Activated T-cell treated with anti-CD3 and anti-CD28 coated beads for 48 hours (primary cell): ENCODE measurements around the gene PCSK2.

Experiments
- DNase-seq: peaks from one replicate; pipeline ENCODE4 v3.0.0-alpha.2; 2020; ENCODE audit warnings: low read depth

The PCSK2 gene

DNA sequence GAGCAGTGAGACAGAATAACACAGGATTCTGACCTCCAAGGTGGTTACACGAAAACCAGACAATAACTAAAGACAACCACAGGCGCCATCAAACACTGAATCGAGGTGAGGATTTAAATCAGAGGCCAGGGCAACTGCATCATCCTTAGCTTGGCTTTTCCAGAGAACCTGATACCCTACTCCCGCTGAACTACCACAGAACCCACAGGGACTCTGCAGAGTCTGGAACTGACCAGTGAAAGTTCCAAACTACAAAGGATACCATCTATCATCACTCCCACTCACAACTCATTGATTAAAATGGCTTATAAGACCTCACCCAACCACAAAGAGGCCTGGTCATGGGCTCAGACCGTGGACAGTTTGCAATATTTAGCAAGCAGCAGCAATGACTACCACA, 219.3 kb downstream of the PCSK2 start:
- DNase-seq, result no peak

DNA sequence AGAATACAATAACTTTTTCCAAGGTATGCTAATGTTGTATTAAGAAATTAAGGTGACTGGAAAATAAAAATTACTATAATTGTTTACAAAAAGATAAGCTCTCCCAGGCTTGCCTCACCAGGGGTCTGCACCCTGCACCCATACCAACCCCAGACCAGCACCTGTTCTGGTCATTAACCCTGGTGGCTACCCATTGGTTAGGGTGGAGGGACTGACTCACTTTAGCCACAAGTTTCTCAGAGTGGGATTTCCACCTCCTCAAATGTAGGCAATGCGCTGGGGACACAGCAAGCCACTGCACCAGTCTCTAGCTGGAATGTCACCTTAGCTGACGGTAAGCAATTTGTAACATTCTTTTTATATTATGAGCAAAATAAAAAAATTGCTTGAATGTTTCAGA, 221.2 kb downstream of the PCSK2 start:
- no peak for DNase-seq

DNA sequence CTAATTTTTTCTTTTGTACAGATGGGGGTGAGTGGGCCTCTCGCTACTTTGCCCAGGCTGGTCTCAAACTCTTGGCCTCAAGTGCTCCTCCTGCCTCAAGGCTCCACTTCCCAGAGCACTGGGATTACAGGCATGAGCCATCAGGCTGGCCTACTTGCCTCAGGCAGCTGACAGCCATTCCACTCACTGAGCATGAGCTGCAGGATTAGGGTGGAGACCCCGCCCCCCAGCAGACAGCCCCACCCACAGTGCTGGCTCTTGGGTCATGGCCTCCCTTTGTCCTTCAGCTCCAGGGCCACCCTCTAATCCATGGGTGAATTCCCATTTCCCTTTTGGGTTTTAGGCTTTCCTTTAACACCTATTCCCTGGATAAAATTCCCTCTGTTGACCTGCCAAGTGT, 222.2 kb downstream of the PCSK2 start:
- no peak for DNase-seq

DNA sequence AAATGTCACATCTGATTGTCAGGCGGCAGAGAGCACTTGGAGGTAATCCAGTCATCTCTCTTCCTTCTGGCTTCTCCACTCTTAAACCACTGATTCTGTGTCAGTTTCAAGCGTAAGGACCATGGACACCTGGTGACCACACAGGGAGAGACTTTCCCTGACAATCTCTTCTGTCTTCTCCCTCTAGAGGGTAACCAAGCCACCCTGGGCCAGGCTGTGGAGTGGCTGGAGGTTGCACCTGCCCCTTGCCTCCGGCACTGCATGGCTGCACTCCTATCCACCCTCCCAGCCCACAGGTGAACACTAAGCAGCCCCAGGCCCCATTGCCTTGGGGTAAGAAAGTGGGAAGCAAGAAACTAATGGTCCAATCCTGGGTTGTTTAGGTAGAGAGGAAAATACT, 225.6 kb downstream of the PCSK2 start:
- DNase-seq, result no peak

DNA sequence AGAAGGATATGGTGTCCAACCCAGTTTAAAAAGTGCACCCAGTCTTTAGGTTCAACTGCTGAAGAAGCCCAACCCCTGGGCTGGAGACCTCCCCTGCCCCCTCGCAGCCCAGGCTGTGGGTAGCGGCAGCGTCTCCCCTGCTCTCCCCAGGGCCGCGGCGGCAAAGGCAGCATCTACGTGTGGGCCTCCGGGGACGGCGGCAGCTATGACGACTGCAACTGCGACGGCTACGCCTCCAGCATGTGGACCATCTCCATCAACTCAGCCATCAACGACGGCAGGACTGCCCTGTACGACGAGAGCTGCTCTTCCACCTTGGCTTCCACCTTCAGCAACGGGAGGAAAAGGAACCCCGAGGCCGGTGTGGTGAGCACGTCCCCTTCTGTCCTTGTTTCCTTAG, 226.8 kb downstream of the PCSK2 start:
- DNase-seq, result no peak

DNA sequence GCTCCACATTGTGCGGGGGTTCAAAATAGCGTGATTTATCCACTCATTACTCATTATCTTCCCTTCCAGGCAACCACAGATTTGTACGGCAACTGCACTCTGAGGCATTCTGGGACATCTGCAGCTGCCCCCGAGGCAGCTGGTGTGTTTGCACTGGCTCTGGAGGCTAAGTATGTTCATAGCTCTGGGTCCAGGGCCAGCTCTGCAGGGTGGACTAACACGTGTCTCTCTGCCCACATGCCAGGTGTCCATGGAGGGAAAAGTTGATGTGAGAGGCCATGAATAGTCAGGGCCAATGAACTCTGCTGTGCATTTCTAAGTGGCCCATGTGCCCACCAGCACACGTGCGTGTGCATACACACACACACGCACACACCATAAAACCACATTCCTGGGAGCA, 229.4 kb downstream of the PCSK2 start:
- no peak for DNase-seq

DNA sequence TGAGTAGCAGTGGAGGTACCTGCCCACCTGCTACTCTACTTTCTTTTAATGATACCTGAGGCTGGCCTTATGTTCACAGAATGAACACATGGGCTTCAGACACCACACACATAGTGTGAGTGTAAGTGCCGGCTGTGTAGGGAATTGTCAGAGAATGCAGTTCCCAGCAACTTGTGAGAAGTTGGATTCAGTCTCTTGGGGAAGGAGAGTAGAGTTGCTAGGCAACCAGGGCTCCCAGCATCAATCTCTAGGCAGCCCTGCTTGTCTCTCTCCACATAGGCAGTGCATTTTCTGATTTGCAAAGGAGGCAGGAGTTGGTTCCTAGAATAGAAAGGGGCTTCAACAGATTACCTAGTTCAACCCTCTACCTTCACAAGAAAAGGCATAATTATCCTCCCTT, 230.2 kb downstream of the PCSK2 start:
- no peak for DNase-seq

DNA sequence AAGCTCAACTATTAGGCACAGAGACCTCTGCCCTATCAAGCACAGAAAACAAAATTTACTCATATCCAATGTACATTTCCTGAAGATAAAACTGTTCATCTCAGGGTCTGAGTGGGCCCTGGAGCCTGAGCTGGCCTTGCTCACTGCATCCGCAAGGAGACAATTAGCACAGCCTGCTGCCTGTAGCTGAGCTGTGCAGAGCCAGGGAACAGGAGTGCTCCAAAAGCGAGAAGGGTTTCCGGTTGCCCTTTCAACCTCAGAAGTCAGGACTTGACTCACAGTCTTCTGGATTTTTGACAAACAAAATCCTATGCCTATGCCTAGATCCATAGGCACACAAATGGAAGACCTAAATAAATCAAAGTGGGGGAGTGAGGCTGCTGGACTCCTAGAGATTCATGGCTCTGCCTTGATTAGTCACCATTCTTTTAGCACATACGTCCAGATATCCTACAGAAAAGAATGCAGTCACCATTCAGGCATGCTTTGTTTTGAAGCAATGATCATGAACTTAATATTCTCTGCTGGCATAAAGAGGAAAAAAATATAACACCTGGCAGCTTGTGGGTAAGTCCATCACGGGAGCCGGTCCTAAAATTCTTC, 230.8 kb downstream of the PCSK2 start:
- DNase-seq, result no peak

DNA sequence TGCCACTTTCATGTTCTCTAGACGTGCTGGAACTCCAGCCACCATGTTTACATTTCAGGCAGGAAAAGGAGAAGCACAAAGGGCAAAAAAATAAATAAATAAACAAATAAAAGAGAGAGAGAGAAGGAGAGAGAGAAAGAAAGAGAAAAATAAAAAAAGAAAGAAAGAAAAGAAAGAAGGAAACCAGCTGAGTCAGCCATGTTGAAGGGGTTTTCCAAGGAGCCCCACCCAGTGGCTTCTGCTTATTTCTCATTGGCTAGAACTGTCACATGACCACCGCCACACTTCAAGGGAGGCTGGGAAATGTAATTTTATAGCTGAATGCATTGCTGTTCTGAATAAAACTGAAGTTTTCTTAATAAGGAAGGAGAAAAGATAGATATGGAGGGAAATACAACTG, 233.3 kb downstream of the PCSK2 start:
- no peak for DNase-seq

DNA sequence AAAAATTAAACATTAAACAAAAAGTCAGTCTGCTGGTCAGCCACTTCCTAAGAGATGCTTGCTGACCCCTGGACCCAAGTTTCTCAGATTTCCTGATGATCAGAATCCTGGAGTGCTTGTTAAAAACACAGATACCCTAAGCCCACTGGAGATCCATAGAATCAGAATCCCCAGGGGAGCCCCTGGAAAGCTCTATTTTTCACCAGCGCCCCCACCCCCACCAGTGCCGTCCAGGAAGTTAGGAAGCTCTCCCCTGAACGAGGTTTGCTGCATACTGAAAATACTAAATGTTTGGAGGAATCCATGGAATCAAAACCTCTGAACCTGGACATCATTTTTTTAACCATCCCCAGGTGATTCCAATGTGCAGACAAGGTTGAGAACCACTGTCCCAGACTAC, 235.1 kb downstream of the PCSK2 start:
- DNase-seq, result no peak

DNA sequence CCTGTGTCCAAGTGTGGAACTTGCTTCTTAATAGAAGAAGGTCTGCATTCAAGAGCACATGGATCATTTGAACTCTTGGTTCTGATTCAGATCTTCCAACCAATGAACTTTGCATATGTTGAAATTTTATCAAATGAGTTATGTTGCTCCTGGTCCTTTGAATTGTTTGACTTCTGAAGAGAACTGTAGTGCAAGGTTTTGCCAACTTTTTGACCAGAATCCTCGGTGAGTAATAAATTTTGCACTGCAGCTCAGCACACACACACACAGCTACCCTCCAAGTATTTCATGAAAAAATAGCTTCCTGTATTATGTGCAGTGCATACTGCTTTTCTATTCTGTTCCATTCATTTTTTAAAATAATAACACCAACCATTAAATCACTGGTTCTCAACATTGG, 236.9 kb downstream of the PCSK2 start:
- DNase-seq, result no peak

DNA sequence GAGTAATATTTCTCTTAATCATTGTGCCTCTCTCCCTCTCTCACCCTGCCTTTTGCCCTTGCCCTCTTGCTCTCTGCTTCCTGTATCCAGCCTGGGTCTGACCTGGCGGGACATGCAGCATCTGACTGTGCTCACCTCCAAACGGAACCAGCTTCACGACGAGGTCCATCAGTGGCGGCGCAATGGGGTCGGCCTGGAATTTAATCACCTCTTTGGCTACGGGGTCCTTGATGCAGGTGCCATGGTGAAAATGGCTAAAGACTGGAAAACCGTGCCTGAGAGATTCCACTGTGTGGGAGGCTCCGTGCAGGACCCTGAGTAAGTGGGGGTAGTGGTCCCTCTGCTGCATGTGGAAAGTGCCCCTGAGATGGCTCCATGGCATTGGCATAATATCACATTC, 238.4 kb downstream of the PCSK2 start:
- DNase-seq, result no peak

DNA sequence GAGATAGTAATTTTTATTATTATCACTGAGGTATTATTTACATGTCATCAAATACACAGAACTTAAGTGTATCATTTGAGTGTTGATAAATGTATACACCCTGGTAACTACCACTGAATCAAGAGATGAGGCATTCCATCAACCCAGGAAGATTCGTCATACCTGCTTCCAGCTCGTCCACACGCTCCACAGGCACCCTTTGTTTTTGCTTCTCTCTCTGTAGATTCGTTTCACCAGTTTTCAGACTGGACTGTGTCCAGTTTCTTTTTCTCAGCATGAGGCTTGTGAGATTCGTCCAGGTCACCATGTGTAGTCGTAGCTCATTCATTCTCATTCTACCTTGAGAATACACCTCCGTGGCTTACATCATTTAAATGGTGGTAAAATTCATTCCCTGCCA, 239.8 kb downstream of the PCSK2 start:
- DNase-seq, result no peak

DNA sequence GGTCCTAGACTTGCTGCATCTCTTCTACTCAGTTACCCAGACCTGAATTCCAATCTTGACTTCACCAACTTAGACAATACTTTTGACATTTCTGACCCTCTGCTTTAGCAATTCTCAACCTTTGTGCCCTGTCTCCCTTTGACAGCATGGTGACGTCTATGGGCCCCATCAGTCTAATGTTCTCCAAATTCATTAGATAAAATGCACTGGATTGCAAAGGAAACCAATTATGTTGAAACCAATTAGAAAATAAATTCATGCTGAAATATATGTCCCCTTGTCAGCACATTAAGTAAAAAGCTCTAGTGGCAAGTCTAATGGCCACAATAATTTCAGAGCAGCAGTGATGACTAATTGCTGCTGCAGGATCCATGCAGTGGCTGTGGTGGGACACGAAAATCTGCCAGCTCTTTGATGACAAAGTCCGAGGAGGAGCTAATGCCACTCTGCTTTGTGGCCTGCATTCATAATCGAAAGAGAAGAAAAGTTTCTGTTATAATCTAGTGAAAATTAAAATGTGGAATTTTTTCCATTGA, 240.3 kb downstream of the PCSK2 start:
- no peak for DNase-seq

DNA sequence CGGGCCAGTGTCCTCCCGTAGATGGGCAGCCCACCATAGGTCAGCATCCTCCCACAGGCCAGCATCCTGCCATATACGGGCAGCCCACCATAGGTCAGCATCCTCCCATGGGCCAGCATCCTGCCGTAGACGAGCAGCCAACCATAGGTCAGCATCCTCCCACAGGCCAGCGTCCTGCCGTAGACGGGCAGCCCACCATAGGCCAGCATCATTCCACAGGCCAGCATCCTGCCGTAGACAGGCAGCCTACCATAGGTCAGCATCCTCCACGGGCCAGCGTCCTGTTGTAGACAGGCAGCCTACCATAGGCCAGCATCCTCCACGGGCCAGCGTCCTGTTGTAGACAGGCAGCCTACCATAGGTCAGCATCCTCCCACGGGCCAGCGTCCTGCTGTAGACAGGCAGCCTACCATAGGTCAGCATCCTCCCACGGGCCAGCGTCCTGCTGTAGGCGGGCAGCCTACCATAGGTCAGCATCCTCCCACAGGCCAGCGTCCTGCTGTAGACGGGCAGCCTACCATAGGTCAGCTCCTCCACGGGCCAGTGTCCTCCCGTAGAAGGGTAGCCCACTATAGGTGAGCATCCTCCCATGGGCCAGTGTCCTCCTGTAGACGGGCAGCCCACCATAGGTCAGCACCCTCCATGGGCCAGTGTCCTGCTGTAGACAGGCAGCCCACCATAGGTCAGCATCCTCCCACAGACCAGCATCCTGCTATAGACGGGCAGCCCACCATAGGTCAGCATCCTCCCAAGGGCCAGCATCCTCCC, 241.4 kb downstream of the PCSK2 start:
- no peak for DNase-seq

DNA sequence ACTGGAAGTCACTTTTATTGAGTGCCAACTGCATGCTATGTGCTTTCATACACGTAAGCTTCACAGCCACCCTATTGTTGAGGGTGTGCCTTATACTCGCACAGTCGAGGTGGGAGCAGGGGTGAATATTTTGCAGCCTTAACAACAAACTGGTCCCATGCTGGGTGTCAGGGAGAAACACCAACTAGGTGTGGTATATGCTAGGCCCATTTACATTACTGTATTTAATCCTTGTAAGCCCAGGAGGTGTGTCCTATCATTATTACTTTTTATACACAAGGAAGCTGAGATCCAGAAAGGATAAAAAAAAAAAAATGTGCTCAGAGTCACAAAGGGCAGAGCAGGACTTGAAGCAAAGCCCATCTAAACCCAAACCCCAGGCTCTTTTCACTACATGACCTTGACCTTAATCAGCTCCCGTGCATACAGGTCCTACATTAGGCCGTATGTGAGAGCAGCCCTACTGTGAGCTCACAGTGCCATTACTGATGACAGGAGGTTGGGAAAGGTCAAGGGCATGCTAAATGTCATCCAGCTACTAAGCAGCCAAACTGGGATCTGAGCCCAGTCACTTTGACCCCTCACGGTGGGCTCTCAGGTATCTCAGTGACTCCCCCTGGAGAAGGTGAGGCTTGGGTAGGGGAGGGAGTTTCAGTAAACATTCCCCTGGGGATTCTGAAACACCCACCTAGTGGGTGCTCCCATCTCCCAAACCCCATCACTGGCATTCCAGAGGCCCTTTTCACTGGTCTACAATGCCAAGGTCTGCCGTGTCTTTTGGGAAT, 242.6 kb downstream of the PCSK2 start:
- no peak for DNase-seq

DNA sequence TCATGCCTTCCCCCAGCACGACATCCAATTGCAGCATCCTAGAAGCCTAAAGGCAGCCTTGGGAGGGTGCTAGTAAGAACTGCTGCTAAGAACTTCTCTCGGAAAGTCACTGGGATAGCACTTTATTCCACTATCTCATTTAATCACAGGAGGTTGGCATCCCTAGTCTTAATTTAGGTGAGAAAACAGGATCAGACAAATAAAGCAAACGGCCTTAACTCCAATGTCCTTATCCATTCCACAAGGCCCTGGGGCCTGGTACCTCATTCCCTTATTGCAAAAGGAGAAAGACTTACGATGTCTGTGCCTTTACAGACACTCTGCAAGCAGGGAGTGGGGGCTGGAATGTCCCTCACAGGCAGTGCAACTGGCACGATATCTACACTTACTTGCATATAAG, 243.7 kb downstream of the PCSK2 start:
- DNase-seq, result no peak

DNA sequence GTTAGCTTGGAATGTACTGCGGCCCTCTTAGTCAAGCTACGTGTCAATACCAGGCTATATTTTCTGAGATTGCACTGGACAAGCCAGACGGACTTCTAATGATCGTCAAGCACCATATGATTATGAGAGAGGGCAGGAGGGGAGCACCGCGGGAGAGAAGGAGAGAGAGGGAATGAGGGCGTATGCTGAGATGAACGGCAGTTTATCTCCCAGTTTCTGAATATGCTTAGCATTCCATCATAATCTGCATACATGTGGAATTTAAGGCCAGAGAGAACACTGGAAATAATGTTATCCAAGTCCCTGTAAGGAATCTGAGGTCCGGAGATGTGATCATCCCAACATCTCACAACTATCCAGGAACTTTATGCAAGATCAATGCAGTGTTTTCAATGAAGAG, 244.1 kb downstream of the PCSK2 start:
- DNase-seq, result no peak

DNA sequence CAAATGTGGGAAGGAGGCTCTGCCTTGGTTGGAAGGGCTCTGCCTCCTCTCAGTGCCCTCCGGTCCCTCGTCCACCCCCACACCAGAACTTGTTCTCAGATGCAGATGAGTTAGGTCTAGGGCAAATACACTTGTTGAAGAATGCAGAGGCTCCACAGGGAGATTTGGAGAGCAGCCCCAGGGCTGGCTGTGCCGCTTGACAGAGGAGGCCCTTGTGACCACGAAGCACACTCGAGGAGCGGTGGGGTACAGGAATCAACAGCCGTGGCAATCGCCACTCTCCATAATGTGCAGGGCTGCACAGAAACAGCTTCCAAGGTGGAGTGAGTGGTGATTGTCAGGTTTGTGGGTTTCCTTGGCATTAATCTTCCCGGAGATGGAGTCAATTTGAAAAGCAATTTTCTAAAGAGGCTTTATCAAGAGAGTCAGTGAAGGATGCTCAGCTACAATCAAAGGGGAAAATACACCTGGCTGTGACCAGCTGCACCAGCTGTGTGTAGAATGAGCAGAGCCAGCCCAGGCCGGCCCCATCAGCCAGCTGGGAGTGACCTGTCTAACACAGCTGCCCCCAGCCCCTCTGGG, 244.9 kb downstream of the PCSK2 start:
- no peak for DNase-seq

DNA sequence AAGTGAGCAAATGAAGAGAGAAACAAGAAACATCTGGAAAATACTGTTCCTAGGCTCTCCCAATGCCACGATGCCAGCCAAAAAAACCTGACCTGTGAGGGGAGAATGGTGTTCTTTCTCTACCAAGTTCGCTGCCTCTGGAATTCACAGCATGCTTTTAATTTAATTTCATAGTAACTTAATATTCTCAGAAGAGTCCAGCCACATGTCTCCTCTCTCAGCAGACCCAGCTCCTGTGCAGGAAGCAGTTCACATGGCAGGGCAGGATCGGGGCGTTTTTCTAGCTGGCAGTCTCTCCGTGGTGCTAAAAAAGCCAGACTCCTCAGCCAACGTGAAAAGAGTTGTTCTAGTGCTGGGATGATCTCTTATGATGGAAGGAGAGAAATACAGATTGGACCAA, 246.8 kb downstream of the PCSK2 start:
- no peak for DNase-seq

DNA sequence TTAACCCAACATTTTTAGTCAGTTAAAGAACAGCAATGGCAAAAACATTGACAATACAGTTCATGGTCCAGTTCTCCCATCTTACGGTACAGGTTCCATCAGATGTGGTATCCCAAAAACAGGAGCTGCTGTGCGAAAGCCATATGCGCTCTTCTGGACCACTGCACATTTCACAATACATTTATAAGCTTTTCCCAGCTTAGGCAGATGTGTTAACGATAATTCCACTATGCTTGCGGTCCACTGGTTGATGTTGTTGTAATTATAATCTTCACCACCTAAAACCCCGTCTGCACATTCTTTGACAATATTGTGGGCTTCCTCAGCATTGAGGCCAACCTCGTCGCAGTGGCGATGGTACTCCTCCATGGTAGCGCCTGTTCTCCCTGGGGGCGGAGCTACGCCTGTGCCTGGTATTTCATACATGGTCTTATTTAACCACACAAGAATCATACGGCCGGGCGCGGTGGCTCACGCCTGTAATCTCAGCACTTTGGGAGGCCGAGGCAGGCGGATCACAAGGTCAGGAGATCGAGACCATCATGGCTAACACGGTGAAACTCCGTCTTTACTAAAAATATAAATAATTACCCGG, 252.3 kb downstream of the PCSK2 start:
- DNase-seq, result no peak

DNA sequence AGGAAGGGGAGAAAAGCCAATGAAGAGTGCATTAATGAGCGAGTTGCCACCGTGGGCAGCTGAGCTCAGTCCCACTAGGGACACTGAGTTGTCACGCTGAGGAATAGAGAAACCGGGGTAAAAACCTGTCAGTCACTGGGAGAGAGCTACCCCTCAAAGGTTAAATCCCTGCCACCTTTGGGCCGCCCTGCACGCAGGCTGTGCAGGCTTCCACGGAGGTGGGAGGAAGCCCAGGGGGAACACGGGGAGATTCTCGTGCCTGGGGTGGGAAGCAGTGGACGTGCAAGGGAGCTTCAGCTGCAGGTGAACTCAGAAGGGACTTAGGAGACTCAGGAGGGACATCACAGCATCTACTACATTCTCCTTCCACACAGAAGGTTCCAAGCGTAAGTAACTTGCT, 253.9 kb downstream of the PCSK2 start:
- DNase-seq, result no peak
